PC-3 (cell line): ENCODE measurements around the gene MYO1H. TPM values are rescaled to one million over a fixed set of nuclear protein-coding genes. Genes with fewer than 3 reads are reported as not detected.

Experiments used
- ATAC-seq: fragments of 200-7000 bp; cut with Tn5 transposase; 2 replicates; pipeline ENCODE4 v1.9.1; 2020; ENCODE audit warnings: mild to moderate bottlenecking, moderate library complexity
- BruUV-seq: library from RNA; stranded (reverse); fragments of 400-500 nt; replicated peaks from 2 replicates; lab custom pipeline; 2021; lab: Mats Ljungman, UMichigan
- CTCF ChIA-PET: fragments of 300-600 bp; sonication (Branson Sonifier 250); formaldehyde crosslinking; loops from one replicate; lab custom pipeline; 2022; ENCODE audit warnings: antibody characterized with exemption; lab: Charles Lee
- POLR2A ChIA-PET: fragments of 300-600 bp; sonication (Branson Sonifier 250); formaldehyde crosslinking; loops from one replicate; lab custom pipeline; 2022; ENCODE audit warnings: antibody characterized with exemption; ENCODE audit not compliant: unreplicated experiment; lab: Charles Lee
- DNase-seq: peaks from one replicate; pipeline ENCODE4 v3.0.0-alpha.2; 2015
- H2AFZ ChIP-seq: fragments of 300-600 bp; sonication (generic); 2 replicates; pipeline ENCODE4 v1.6.0; 2016; ENCODE audit warnings: antibody characterized with exemption, low read length
- H3F3A ChIP-seq: fragments of 300-600 bp; sonication (generic); one replicate; pipeline ENCODE4 v1.6.0; 2017; ENCODE audit warnings: antibody characterized with exemption, low read length, control low read depth, mild to moderate bottlenecking; ENCODE audit not compliant: unreplicated experiment
- H3K27ac ChIP-seq: fragments of 300-600 bp; sonication (generic); 2 replicates; pipeline ENCODE4 v1.5.1; 2016; ENCODE audit warnings: mild to moderate bottlenecking, low read length
- H3K27me3 ChIP-seq: fragments of 300-600 bp; sonication (generic); 2 replicates; pipeline ENCODE4 v1.6.1; 2016; ENCODE audit warnings: low read length, mixed read lengths
- H3K36me3 ChIP-seq: fragments of 300-600 bp; sonication (generic); 2 replicates; pipeline ENCODE4 v1.6.1; 2016; ENCODE audit warnings: low read depth, mixed run types, low read length, mixed read lengths
- H3K4me1 ChIP-seq: fragments of 300-600 bp; sonication (generic); 2 replicates; pipeline ENCODE4 v1.5.1; 2016; ENCODE audit warnings: low read length; ENCODE audit not compliant: insufficient read depth
- H3K4me2 ChIP-seq: fragments of 300-600 bp; sonication (generic); 2 replicates; pipeline ENCODE4 v1.6.0; 2016; ENCODE audit warnings: low read length
- H3K4me3 ChIP-seq: fragments of 300-600 bp; sonication (generic); 2 replicates; pipeline ENCODE4 v1.5.1; 2016; ENCODE audit warnings: mild to moderate bottlenecking, low read length, mixed read lengths
- H3K79me2 ChIP-seq: fragments of 300-600 bp; sonication (generic); 2 replicates; pipeline ENCODE4 v1.6.1; 2017; ENCODE audit warnings: low read length, mixed read lengths
- H3K9ac ChIP-seq: fragments of 300-600 bp; sonication (generic); 2 replicates; pipeline ENCODE4 v1.6.0; 2016; ENCODE audit warnings: mild to moderate bottlenecking, low read length
- H3K9me2 ChIP-seq: fragments of 300-600 bp; sonication (generic); replicated peaks from 2 replicates; pipeline ENCODE4 v1.6.1; 2016; ENCODE audit warnings: mixed run types, low read length, mixed read lengths
- H3K9me3 ChIP-seq: fragments of 300-600 bp; sonication (generic); 2 replicates; pipeline ENCODE4 v1.6.1; 2016; ENCODE audit warnings: low read length, mixed read lengths
- H4K20me1 ChIP-seq: fragments of 300-600 bp; sonication (generic); 2 replicates; pipeline ENCODE4 v1.6.1; 2016; ENCODE audit warnings: low read length, mixed read lengths
- CTCF ChIP-seq: fragments of 300-600 bp; sonication (generic); conservative IDR thresholded peaks from 2 replicates; pipeline ENCODE4 v1.5.1; 2017; ENCODE audit warnings: antibody characterized with exemption, low read depth, mild to moderate bottlenecking, low read length
- EZH2 ChIP-seq: fragments of 300-600 bp; sonication (generic); IDR thresholded peaks from one replicate; pipeline ENCODE4 v1.6.1; 2017; ENCODE audit warnings: antibody characterized with exemption, mild to moderate bottlenecking, low read length; ENCODE audit not compliant: unreplicated experiment
- EZH2phosphoT487 ChIP-seq: fragments of 300-600 bp; sonication (generic); IDR thresholded peaks from 2 replicates; pipeline ENCODE4 v1.6.1; 2018; ENCODE audit warnings: mild to moderate bottlenecking, antibody characterized with exemption, low read length, borderline replicate concordance
- intact Hi-C: fragments of 100-400 bp; cut with micrococcal nuclease; formaldehyde crosslinking; loops from 2 replicates; pipeline ENCODE4 v1.9.0; 2023
- total RNA-seq: library from RNA; depleted of rRNA; stranded (reverse); fragments of >200 nt; gene quantifications from 2 replicates; pipeline ENCODE4 v1.2.3, GENCODE V29; 2014

MYO1H gene
- total RNA-seq, 1 experiment from 2014 or later: not detected

GRCh38 chr12:109345428-109345827 lies 2.3 kb upstream of the MYO1H start:
- Histone ChIP-seq H3K79me2 (no peaks in the 10 kb centered on the region), H4K20me1 (no peaks in the 10 kb centered on the region), H3K4me2 (no peak overlapping the region), H3K36me3 (no peaks in the 10 kb centered on the region), H3K27me3 (peaks cover 67% of the 10 kb centered on the region), H3K4me3 (no peak overlapping the region), H3K9me2 (no peaks in the 10 kb centered on the region), H3K9ac (no peak overlapping the region), H3K4me1 (no peaks in the 10 kb centered on the region), H2AFZ (no peak overlapping the region), H3K9me3 (no peaks in the 10 kb centered on the region), H3K27ac (no peak overlapping the region), H3F3A (no peaks in the 10 kb centered on the region)
- ChIA-PET CTCF (no interaction called here), POLR2A (no interaction called here)
- TF ChIP-seq EZH2phosphoT487 (no peak), EZH2 (no peak), CTCF (no peak)
- DNase-seq (no peak), ATAC-seq (no peak)
- BruUV-seq: no TSS peak
- intact Hi-C loops: no loop called here

GRCh38 chr12:109346920-109347319 lies 780 bp upstream of the MYO1H start:
- H3K36me3 ChIP-seq: no peaks in the 10 kb centered on the region
- no peak for DNase-seq
- no TSS peak for BruUV-seq

More at GRCh38 chr12:109346920-109347319, 780 bp upstream of the MYO1H start:
- no peak for ATAC-seq
- POLR2A ChIA-PET: no interaction called here
- Histone ChIP-seq H3K9me2 (no peaks in the 10 kb centered on the region), H3K4me2 (no peak overlapping the region), H4K20me1 (no peaks in the 10 kb centered on the region), H3K27me3 (peaks cover 69% of the 10 kb centered on the region), H3K27ac (no peak overlapping the region), H3K9me3 (no peaks in the 10 kb centered on the region), H3K9ac (no peak overlapping the region), H3K79me2 (no peaks in the 10 kb centered on the region), H2AFZ (no peak overlapping the region), H3K4me1 (no peaks in the 10 kb centered on the region), H3F3A (no peaks in the 10 kb centered on the region), H3K4me3 (no peak overlapping the region)
- intact Hi-C loops: no loop called here
- TF ChIP-seq CTCF (peak; percentile 49), EZH2phosphoT487 (no peak), EZH2 (no peak)
- CTCF ChIA-PET: no interaction called here
